Neural cell (in vitro differentiated cells): Measurements from ENCODE around the gene KRTCAP2.

Experiments
- CTCF ChIP-seq: fragments of 450-650 bp; IDR thresholded peaks from 2 replicates; pipeline ENCODE4 v1.5.1; 2014; ENCODE audit warnings: antibody characterized with exemption, mild to moderate bottlenecking, moderate library complexity; ENCODE audit not compliant: poor library complexity, severe bottlenecking
- EP300 ChIP-seq: fragments of 450-650 bp; conservative IDR thresholded peaks from 2 replicates; pipeline ENCODE4 v1.6.1; 2014; ENCODE audit warnings: antibody characterized with exemption, mild to moderate bottlenecking, moderate library complexity; ENCODE audit not compliant: poor library complexity, severe bottlenecking
- EZH2 ChIP-seq: fragments of 200-600, 300-800 bp; shearing (Covaris generic), sonication (generic); IDR thresholded peaks from 2 replicates; pipeline ENCODE4 v1.6.1; 2014; ENCODE audit warnings: antibody characterized with exemption, low read length, borderline replicate concordance, mild to moderate bottlenecking; ENCODE audit not compliant: insufficient read depth, poor library complexity, severe bottlenecking
- MXI1 ChIP-seq: fragments of 450-650 bp; conservative IDR thresholded peaks from 2 replicates; pipeline ENCODE4 v1.6.1; 2014; ENCODE audit warnings: antibody characterized with exemption, mild to moderate bottlenecking; ENCODE audit not compliant: poor library complexity, severe bottlenecking
- REST ChIP-seq: IDR thresholded peaks from 2 replicates; pipeline ENCODE4 v1.6.1; 2012; ENCODE audit warnings: borderline replicate concordance
- SMC3 ChIP-seq: fragments of 450-650 bp; conservative IDR thresholded peaks from 2 replicates; pipeline ENCODE4 v1.6.1; 2014; ENCODE audit warnings: antibody characterized with exemption, mild to moderate bottlenecking, moderate library complexity; ENCODE audit not compliant: poor library complexity
- TAF1 ChIP-seq: IDR thresholded peaks from 2 replicates; pipeline ENCODE4 v1.6.1; 2012; ENCODE audit warnings: low read depth

GRCh38 chr1:155209312-155209721 is 36.2 kb upstream of the KRTCAP2 start:
- TF ChIP-seq SMC3 = no peak
- TF ChIP-seq CTCF = no peak
- TF ChIP-seq EP300 = no peak
- no peak for TF ChIP-seq EZH2
- TF ChIP-seq TAF1 = no peak
- TF ChIP-seq REST = no peak
- TF ChIP-seq MXI1 = no peak
